ENCODE measurements around the gene TRAM2. TPM values are rescaled to one million over a fixed set of nuclear protein-coding genes. Genes with fewer than 3 reads are reported as not detected.

The TRAM2 gene
- total RNA-seq, 1 donor from 2014 or later, result 15.6 TPM

- no peaks in the 10 kb centered on the region for H3K36me3 ChIP-seq (ENCODE audit: control insufficient read depth, insufficient read depth, low read length)
- H3K27me3 ChIP-seq (ENCODE audit: control insufficient read depth, insufficient read depth, low read length), result no peaks in the 10 kb centered on the region
- DNase-seq (ENCODE audit: low read depth), result no peak
- TF ChIP-seq CTCF (IDR thresholded peaks at IDR 0.05; ENCODE audit: insufficient read depth, low read length, poor library complexity, severe bottlenecking), result no peak
- no peak overlapping the region for H3K4me3 ChIP-seq (ENCODE audit: low read depth, low read length)
Observed at GRCh38 chr6:52545406-52546119, 31.3 kb downstream of the TRAM2 start.

- H3K27me3 ChIP-seq (ENCODE audit: control insufficient read depth, insufficient read depth, low read length), result no peaks in the 10 kb centered on the region
- DNase-seq (ENCODE audit: low read depth), result no peak
- no peaks in the 10 kb centered on the region for H3K36me3 ChIP-seq (ENCODE audit: control insufficient read depth, insufficient read depth, low read length)
- H3K4me3 ChIP-seq (ENCODE audit: low read depth, low read length), result no peak overlapping the region
- no peak for TF ChIP-seq CTCF (IDR thresholded peaks at IDR 0.05; ENCODE audit: insufficient read depth, low read length, poor library complexity, severe bottlenecking)
Observed at GRCh38 chr6:52544602-52545405, 32.1 kb downstream of the TRAM2 start.

- no peak for DNase-seq (ENCODE audit: low read depth)
- TF ChIP-seq CTCF (IDR thresholded peaks at IDR 0.05; ENCODE audit: insufficient read depth, low read length, poor library complexity, severe bottlenecking), result no peak
- H3K36me3 ChIP-seq (ENCODE audit: control insufficient read depth, insufficient read depth, low read length), result no peaks in the 10 kb centered on the region
- H3K27me3 ChIP-seq (ENCODE audit: control insufficient read depth, insufficient read depth, low read length), result no peaks in the 10 kb centered on the region
- no peak overlapping the region for H3K4me3 ChIP-seq (ENCODE audit: low read depth, low read length)
Observed at GRCh38 chr6:52543729-52544601, 32.9 kb downstream of the TRAM2 start.

GRCh38 chr6:52543262-52543661 is 33.6 kb downstream of the TRAM2 start:
- H3K36me3 ChIP-seq (ENCODE audit: control insufficient read depth, insufficient read depth, low read length), result no peaks in the 10 kb centered on the region
- TF ChIP-seq CTCF (IDR thresholded peaks at IDR 0.05; ENCODE audit: insufficient read depth, low read length, poor library complexity, severe bottlenecking), result no peak
- no peaks in the 10 kb centered on the region for H3K27me3 ChIP-seq (ENCODE audit: control insufficient read depth, insufficient read depth, low read length)
- H3K4me3 ChIP-seq (ENCODE audit: low read depth, low read length), result no peak overlapping the region
- no peak for DNase-seq (ENCODE audit: low read depth)

GRCh38 chr6:52541135-52541534 is 35.7 kb downstream of the TRAM2 start:
- TF ChIP-seq CTCF (IDR thresholded peaks at IDR 0.05; ENCODE audit: insufficient read depth, low read length, poor library complexity, severe bottlenecking), result no peak
- no peaks in the 10 kb centered on the region for H3K27me3 ChIP-seq (ENCODE audit: control insufficient read depth, insufficient read depth, low read length)
- no peaks in the 10 kb centered on the region for H3K36me3 ChIP-seq (ENCODE audit: control insufficient read depth, insufficient read depth, low read length)
- H3K4me3 ChIP-seq (ENCODE audit: low read depth, low read length), result no peak overlapping the region
- no peak for DNase-seq (ENCODE audit: low read depth)

Measured in kidney epithelial cell (primary cell).